ACC112 (cell line): ENCODE data around the gene DOCK2.
A peak's percentile ranks its signal among the peaks of the same experiment; 100 is the strongest.

Experiments
- H2AFZ ChIP-seq: fragments of 200-600 bp; sonication (generic); one replicate; pipeline ENCODE4 v1.6.0; 2017; ENCODE audit warnings: antibody characterized with exemption, low read length; ENCODE audit not compliant: unreplicated experiment
- H3K27ac ChIP-seq: fragments of 200-600 bp; sonication (generic); 2 replicates; pipeline ENCODE4 v1.5.1; 2014; ENCODE audit warnings: low read depth, mild to moderate bottlenecking, antibody characterized with exemption, low read length, moderate library complexity
- H3K27me3 ChIP-seq: fragments of 200-600 bp; sonication (generic); 2 replicates; pipeline ENCODE4 v1.6.1; 2014; ENCODE audit warnings: mild to moderate bottlenecking, antibody characterized with exemption, low read length, moderate library complexity, mixed read lengths; ENCODE audit not compliant: insufficient read depth
- H3K36me3 ChIP-seq: fragments of 200-600 bp; sonication (generic); 2 replicates; pipeline ENCODE4 v1.6.1; 2016; ENCODE audit warnings: mild to moderate bottlenecking, antibody characterized with exemption, low read length, moderate library complexity, mixed read lengths; ENCODE audit not compliant: insufficient read depth
- H3K4me1 ChIP-seq: fragments of 200-600 bp; sonication (generic); one replicate; pipeline ENCODE4 v1.6.1; 2016; ENCODE audit warnings: low read length, mixed read lengths; ENCODE audit not compliant: insufficient read depth, unreplicated experiment, control insufficient read depth
- H3K4me3 ChIP-seq: fragments of 200-600 bp; sonication (generic); 2 replicates; pipeline ENCODE4 v1.5.1; 2014; ENCODE audit warnings: mild to moderate bottlenecking, low read depth, low read length
- H3K79me2 ChIP-seq: fragments of 200-600 bp; sonication (generic); one replicate; pipeline ENCODE4 v1.6.0; 2016; ENCODE audit warnings: low read length; ENCODE audit not compliant: control insufficient read depth, unreplicated experiment, insufficient read depth

DOCK2 gene

GRCh38 chr5:169688106-169688505, 51.0 kb downstream of the DOCK2 start:
- Histone ChIP-seq H3K27me3 (no peaks in the 10 kb centered on the region), H3K4me3 (no peak overlapping the region), H3K4me1 (no peaks in the 10 kb centered on the region), H3K27ac (no peak overlapping the region), H2AFZ (no peak overlapping the region), H3K36me3 (no peaks in the 10 kb centered on the region), H3K79me2 (no peaks in the 10 kb centered on the region)

GRCh38 chr5:169691471-169691870, 54.4 kb downstream of the DOCK2 start:
- Histone ChIP-seq H3K27me3 (no peaks in the 10 kb centered on the region), H3K4me3 (no peak overlapping the region), H3K79me2 (no peaks in the 10 kb centered on the region), H2AFZ (no peak overlapping the region), H3K27ac (no peak overlapping the region), H3K36me3 (no peaks in the 10 kb centered on the region), H3K4me1 (peaks cover 10% of the 10 kb centered on the region)

- H2AFZ ChIP-seq, result no peak overlapping the region
- no peaks in the 10 kb centered on the region for H3K36me3 ChIP-seq
- no peak overlapping the region for H3K4me3 ChIP-seq
- H3K4me1 ChIP-seq, result peaks cover 34% of the 10 kb centered on the region
- no peaks in the 10 kb centered on the region for H3K79me2 ChIP-seq
- no peaks in the 10 kb centered on the region for H3K27me3 ChIP-seq
- H3K27ac ChIP-seq, result no peak overlapping the region
Observed at GRCh38 chr5:169694091-169694625, 57.1 kb downstream of the DOCK2 start.

- Histone ChIP-seq H3K36me3 (no peaks in the 10 kb centered on the region), H2AFZ (no peak overlapping the region), H3K79me2 (no peaks in the 10 kb centered on the region), H3K4me3 (peak overlapping the region; percentile 28; the same call in 1 of the 2 replicates), H3K27me3 (no peaks in the 10 kb centered on the region), H3K4me1 (peaks cover 34% of the 10 kb centered on the region), H3K27ac (peak overlapping the region; percentile 99)
Observed at GRCh38 chr5:169695025-169695625, 58.0 kb downstream of the DOCK2 start.

GRCh38 chr5:169695919-169696490, 58.9 kb downstream of the DOCK2 start:
- Histone ChIP-seq H3K4me1 (peaks cover 34% of the 10 kb centered on the region), H3K27ac (peak overlapping the region; percentile 99), H3K79me2 (no peaks in the 10 kb centered on the region), H3K27me3 (no peaks in the 10 kb centered on the region), H2AFZ (no peak overlapping the region), H3K4me3 (peak overlapping the region; percentile 28; the same call in 1 of the 2 replicates), H3K36me3 (no peaks in the 10 kb centered on the region)

GRCh38 chr5:169696621-169697510, 59.8 kb downstream of the DOCK2 start:
- H3K27ac ChIP-seq, result peak overlapping the region; percentile 99
- no peak overlapping the region for H2AFZ ChIP-seq
- H3K4me1 ChIP-seq, result peaks cover 34% of the 10 kb centered on the region
- no peaks in the 10 kb centered on the region for H3K27me3 ChIP-seq
- no peaks in the 10 kb centered on the region for H3K36me3 ChIP-seq
- H3K4me3 ChIP-seq, result peak overlapping the region; percentile 47
- no peaks in the 10 kb centered on the region for H3K79me2 ChIP-seq

- H3K4me3 ChIP-seq, result peak overlapping the region; percentile 47; the same call in 1 of the 2 replicates
- H3K36me3 ChIP-seq, result no peaks in the 10 kb centered on the region
- H3K4me1 ChIP-seq, result peaks cover 40% of the 10 kb centered on the region
- H3K27me3 ChIP-seq, result no peaks in the 10 kb centered on the region
- peak overlapping the region; percentile 99 for H3K27ac ChIP-seq
- no peak overlapping the region for H2AFZ ChIP-seq
- no peaks in the 10 kb centered on the region for H3K79me2 ChIP-seq
Observed at GRCh38 chr5:169697511-169697890, 60.4 kb downstream of the DOCK2 start.

- Histone ChIP-seq H3K36me3 (no peaks in the 10 kb centered on the region), H3K4me1 (peaks cover 45% of the 10 kb centered on the region), H3K4me3 (no peak overlapping the region), H3K27ac (peak overlapping the region; percentile 99), H3K27me3 (no peaks in the 10 kb centered on the region), H2AFZ (no peak overlapping the region), H3K79me2 (no peaks in the 10 kb centered on the region)
Observed at GRCh38 chr5:169697976-169698375, 60.9 kb downstream of the DOCK2 start.

- no peaks in the 10 kb centered on the region for H3K79me2 ChIP-seq
- H3K27me3 ChIP-seq, result no peaks in the 10 kb centered on the region
- no peak overlapping the region for H3K4me3 ChIP-seq
- no peak overlapping the region for H3K27ac ChIP-seq
- H2AFZ ChIP-seq, result no peak overlapping the region
- no peaks in the 10 kb centered on the region for H3K36me3 ChIP-seq
- H3K4me1 ChIP-seq, result peaks cover 54% of the 10 kb centered on the region
Observed at GRCh38 chr5:169700611-169701010, 63.5 kb downstream of the DOCK2 start.

GRCh38 chr5:169701910-169702451, 64.9 kb downstream of the DOCK2 start:
- peak overlapping the region; percentile 55 for H2AFZ ChIP-seq
- no peaks in the 10 kb centered on the region for H3K36me3 ChIP-seq

More at GRCh38 chr5:169701910-169702451, 64.9 kb downstream of the DOCK2 start:
- Histone ChIP-seq H3K4me1 (peaks cover 59% of the 10 kb centered on the region), H3K27ac (no peak overlapping the region), H3K27me3 (no peaks in the 10 kb centered on the region), H3K4me3 (no peak overlapping the region), H3K79me2 (no peaks in the 10 kb centered on the region)
